ENCODE measurements around the gene NEO1. TPM values are rescaled to one million over a fixed set of nuclear protein-coding genes. Genes with fewer than 3 reads are reported as not detected.

The NEO1 gene
- total RNA-seq, 4 donors from 2014 or later: 27.1 to 39.6 (median 28.8) TPM

DNA sequence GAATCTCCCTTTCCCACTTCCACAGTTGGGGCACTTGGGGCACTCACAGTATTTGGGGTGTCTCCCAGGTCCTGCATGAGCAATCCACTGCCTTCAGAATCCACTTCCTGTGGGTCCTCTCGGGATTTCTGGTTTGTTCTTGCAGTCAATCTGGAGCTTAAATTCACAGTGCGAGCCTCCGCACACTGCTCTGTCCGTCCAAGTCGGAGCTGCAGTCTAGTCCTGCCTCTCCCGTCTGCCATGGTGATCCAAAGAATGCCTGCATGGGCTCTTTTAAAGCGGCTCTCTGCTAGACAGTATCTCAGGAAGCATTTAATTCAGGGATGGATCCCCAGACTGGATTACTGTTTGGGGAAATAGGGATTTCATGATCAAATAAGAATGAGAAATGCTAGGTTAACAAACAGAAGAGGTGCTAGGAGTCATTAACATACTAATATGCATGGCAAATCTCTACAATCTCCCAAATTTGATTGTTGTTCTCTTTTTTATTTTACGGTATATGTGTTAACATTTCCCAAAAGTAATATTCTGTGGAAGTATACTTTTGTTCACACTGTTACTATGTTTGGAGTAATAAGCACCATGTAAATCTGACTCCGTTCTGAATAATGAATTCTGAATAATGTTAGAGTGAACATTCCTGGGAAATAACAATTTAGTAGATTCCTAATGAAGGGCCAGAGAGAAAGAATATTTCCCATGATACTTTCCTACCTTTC, 174.0 kb downstream of the NEO1 start:
- no peak for TF ChIP-seq POLR2A (IDR thresholded peaks at IDR 0.05)
- TF ChIP-seq, protein P1, sequence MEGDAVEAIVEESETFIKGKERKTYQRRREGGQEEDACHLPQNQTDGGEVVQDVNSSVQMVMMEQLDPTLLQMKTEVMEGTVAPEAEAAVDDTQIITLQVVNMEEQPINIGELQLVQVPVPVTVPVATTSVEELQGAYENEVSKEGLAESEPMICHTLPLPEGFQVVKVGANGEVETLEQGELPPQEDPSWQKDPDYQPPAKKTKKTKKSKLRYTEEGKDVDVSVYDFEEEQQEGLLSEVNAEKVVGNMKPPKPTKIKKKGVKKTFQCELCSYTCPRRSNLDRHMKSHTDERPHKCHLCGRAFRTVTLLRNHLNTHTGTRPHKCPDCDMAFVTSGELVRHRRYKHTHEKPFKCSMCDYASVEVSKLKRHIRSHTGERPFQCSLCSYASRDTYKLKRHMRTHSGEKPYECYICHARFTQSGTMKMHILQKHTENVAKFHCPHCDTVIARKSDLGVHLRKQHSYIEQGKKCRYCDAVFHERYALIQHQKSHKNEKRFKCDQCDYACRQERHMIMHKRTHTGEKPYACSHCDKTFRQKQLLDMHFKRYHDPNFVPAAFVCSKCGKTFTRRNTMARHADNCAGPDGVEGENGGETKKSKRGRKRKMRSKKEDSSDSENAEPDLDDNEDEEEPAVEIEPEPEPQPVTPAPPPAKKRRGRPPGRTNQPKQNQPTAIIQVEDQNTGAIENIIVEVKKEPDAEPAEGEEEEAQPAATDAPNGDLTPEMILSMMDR (IDR thresholded peaks at IDR 0.05): no peak
- WGBS, 2 donors: 80 to 93% methylated on average over 9 of the region's 9 CpGs
- H3K36me3 ChIP-seq: no peaks in the 10 kb centered on the region
- H3K27ac ChIP-seq: no peak overlapping the region
- H3K27me3 ChIP-seq: no peaks in the 10 kb centered on the region
- H3K9me3 ChIP-seq: no peaks in the 10 kb centered on the region
- no peak overlapping the region for H3K4me3 ChIP-seq (replicated peaks in 1 of 3)
- no peak for DNase-seq
- intact Hi-C loops (cut with DNase I): no loop called here
- H3K4me1 ChIP-seq: no peaks in the 10 kb centered on the region

GRCh38 chr15:73227433-73228056, 175.3 kb downstream of the NEO1 start:
- H3K9me3 ChIP-seq: no peaks in the 10 kb centered on the region
- DNase-seq: no peak
- 76 to 83% methylated on average over 6 of the region's 6 CpGs for WGBS, 2 donors
- H3K27ac ChIP-seq: no peak overlapping the region
- intact Hi-C loops (cut with DNase I): no loop called here
- no peak for TF ChIP-seq POLR2A (IDR thresholded peaks at IDR 0.05)
- TF ChIP-seq, protein P1 (IDR thresholded peaks at IDR 0.05): no peak
- no peaks in the 10 kb centered on the region for H3K4me1 ChIP-seq
- H3K36me3 ChIP-seq: no peaks in the 10 kb centered on the region
- no peak overlapping the region for H3K4me3 ChIP-seq (replicated peaks in 1 of 3)
- no peaks in the 10 kb centered on the region for H3K27me3 ChIP-seq

DNA sequence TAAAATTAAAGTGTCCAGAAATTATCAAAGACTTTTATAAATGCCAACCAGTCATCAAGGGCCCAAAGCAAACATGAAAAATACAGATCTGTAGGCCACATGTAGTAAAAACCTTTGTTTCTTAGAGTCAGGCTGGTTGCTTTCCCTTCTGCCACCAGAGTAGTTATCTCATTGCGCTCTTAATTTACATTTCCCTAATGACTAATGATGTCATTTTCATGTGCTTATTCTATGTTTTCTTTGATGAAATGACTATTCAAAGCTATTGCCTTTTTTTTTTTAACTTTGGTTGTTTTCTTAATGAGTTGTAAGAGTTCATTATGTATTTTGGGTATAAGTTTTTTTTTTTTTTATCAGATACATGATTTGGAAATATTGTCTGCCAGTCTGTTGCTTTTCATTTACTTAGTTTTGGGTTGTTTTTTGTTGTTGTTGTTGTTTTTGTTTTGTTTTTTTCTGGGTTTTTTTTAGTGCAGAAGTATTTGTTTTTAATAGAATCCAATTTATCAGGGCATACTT, 175.9 kb downstream of the NEO1 start:
- H3K36me3 ChIP-seq: no peaks in the 10 kb centered on the region
- no peak for DNase-seq
- no peak overlapping the region for H3K27ac ChIP-seq
- no peaks in the 10 kb centered on the region for H3K27me3 ChIP-seq
- H3K9me3 ChIP-seq: no peaks in the 10 kb centered on the region
- no peaks in the 10 kb centered on the region for H3K4me1 ChIP-seq
- TF ChIP-seq POLR2A (IDR thresholded peaks at IDR 0.05): no peak
- TF ChIP-seq, protein P1 (IDR thresholded peaks at IDR 0.05): no peak
- intact Hi-C loops (cut with DNase I): no loop called here
- 96 to 98% methylated on average over 1 of the region's 1 CpG for WGBS, 2 donors
- H3K4me3 ChIP-seq (replicated peaks in 1 of 3): no peak overlapping the region

DNA sequence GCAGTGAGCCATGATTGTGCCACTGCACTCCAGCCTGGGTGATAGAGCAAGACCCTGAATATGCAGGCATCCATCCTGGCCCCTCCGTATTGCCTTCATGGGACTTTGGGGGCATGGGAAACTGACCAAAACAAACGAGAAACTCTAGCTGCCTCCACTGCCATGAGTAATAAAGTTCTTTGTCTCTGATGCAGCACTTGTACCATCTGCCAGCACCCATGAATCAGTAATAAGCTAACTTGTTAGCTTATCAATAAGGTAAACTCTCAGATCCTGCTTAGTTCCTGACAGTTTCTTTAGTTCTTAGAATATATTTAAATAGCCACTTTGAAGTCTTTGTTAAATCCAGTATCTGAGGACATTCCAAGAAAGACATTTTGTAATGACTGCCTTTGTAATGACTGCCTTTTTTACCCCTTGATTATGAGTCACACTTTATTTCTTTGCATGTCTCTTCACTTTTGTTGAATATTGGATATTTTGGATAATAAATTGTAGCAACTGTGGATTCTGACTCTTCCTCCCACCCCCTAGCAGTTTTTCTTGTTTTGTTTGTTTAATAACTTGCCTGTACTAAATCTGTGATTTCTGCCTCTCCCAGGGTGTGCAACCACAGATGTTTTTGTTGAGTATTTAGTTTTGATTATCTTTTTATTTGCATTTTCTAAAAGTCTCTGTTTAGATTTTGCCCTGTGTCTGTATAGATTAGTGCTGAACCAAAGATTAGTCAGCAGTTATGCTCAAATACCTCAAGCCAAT, 179.6 kb downstream of the NEO1 start:
- Histone ChIP-seq H3K4me3 (replicated peaks in 1 of 3) (no peak overlapping the region), H3K27me3 (no peaks in the 10 kb centered on the region), H3K4me1 (no peaks in the 10 kb centered on the region), H3K27ac (no peak overlapping the region), H3K9me3 (no peaks in the 10 kb centered on the region), H3K36me3 (no peaks in the 10 kb centered on the region)
- intact Hi-C loops (cut with DNase I): no loop called here
- DNase-seq: no peak
- WGBS, 2 donors: 79 to 88% methylated on average over 2 of the region's 2 CpGs
- no peak for TF ChIP-seq POLR2A (IDR thresholded peaks at IDR 0.05)
- TF ChIP-seq, protein P1 (IDR thresholded peaks at IDR 0.05): no peak
